Lower lobe of right lung (tissue), 2 donors: Measurements from ENCODE around the gene UBAC2. TPM values are rescaled to one million over a fixed set of nuclear protein-coding genes. Genes with fewer than 3 reads are reported as not detected.

Experiments used
- ATAC-seq, 2 donors: fragments of 200-7000 bp; cut with Tn5 transposase; one replicate each; pipeline ENCODE4 v1.9.1; 2020 to 2022; ENCODE audit warnings: mild to moderate bottlenecking in 2 of 2, moderate library complexity in 2 of 2
- DNase-seq: peaks from one replicate; pipeline ENCODE4 v3.0.0-alpha.2; 2020
- H3K27ac ChIP-seq: fragments of 200-600 bp; one replicate; pipeline ENCODE4 v1.8.0; 2022
- H3K27me3 ChIP-seq: fragments of 200-600 bp; one replicate; pipeline ENCODE4 v1.8.0; 2022; ENCODE audit warnings: low read depth
- H3K36me3 ChIP-seq: fragments of 200-600 bp; one replicate; pipeline ENCODE4 v1.8.0; 2022; ENCODE audit warnings: mild to moderate bottlenecking
- H3K4me1 ChIP-seq: fragments of 200-600 bp; one replicate; pipeline ENCODE4 v1.8.0; 2022
- H3K4me3 ChIP-seq: fragments of 200-600 bp; one replicate; pipeline ENCODE4 v1.8.0; 2022; ENCODE audit warnings: mild to moderate bottlenecking
- H3K9me3 ChIP-seq: fragments of 200-600 bp; one replicate; pipeline ENCODE4 v1.8.0; 2022
- CTCF ChIP-seq: fragments of 200-600 bp; IDR thresholded peaks from one replicate; pipeline ENCODE4 v1.8.0; 2022; ENCODE audit warnings: antibody characterized with exemption, mild to moderate bottlenecking
- intact Hi-C: fragments of 100-400 bp; cut with DNase I; formaldehyde crosslinking; loops from one replicate; pipeline ENCODE4 v1.11.0; 2022
- total RNA-seq: library from RNA; stranded (reverse); fragmentation: NEBNext Ultra II Directional; extraction: Animal tissue kit (Norgen Biotek cat#: 25700); gene quantifications from one replicate; pipeline ENCODE4 v1.2.1, GENCODE V29; 2021
- donor health status: DM: no; HTN: yes; CAD: no; lungs with severe emphysema.

The UBAC2 gene
- total RNA-seq, 1 donor from 2014 or later = 44.5 TPM

GRCh38 chr13:99193152-99193551 lies 7.5 kb upstream of the UBAC2 start:
- H3K27me3 ChIP-seq = no peaks in the 10 kb centered on the region
- H3K4me3 ChIP-seq = no peak overlapping the region
- no peaks in the 10 kb centered on the region for H3K36me3 ChIP-seq
- no peaks in the 10 kb centered on the region for H3K9me3 ChIP-seq
- DNase-seq (no peak), ATAC-seq (no peak)
- H3K4me1 ChIP-seq = no peaks in the 10 kb centered on the region
- H3K27ac ChIP-seq = no peak overlapping the region
- no peak for TF ChIP-seq CTCF
- intact Hi-C loops = no loop called here

DNA sequence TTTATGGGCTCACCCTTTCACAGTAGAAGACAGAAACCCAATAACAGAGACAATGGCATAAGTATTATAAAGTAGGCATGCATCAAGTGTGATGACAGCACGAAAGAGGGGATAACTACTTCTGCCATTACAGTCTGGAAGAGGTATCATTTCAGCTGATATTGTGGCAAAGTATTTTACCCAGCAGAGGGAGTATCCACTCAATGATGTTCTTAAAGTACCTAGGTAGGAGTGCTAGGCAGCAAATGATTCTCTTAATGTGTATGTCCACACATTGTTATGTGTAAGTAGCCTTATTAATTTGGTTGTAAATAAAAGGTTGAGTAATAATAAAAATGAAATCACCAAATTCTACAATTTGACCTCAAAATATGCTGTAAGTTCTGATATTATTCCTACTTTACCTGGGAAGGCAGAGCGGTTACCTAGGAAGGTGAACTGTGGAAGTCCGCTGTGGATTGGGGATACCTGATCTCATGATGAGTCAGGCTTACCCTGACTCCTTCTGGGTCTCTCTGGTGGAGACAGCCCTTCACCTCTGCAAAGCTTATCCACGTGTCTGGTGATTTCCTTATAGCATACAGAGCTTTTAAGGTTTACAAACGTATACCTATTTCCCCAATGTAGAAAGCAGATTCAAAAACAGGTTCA lies 4.1 kb upstream of the UBAC2 start:
- ATAC-seq = no peak
- Histone ChIP-seq H3K9me3 (no peaks in the 10 kb centered on the region), H3K27ac (no peak overlapping the region), H3K27me3 (no peaks in the 10 kb centered on the region), H3K4me3 (no peak overlapping the region), H3K4me1 (peaks cover 8% of the 10 kb centered on the region), H3K36me3 (no peaks in the 10 kb centered on the region)
- intact Hi-C loops = no loop called here
- DNase-seq = no peak
- TF ChIP-seq CTCF = no peak

DNA sequence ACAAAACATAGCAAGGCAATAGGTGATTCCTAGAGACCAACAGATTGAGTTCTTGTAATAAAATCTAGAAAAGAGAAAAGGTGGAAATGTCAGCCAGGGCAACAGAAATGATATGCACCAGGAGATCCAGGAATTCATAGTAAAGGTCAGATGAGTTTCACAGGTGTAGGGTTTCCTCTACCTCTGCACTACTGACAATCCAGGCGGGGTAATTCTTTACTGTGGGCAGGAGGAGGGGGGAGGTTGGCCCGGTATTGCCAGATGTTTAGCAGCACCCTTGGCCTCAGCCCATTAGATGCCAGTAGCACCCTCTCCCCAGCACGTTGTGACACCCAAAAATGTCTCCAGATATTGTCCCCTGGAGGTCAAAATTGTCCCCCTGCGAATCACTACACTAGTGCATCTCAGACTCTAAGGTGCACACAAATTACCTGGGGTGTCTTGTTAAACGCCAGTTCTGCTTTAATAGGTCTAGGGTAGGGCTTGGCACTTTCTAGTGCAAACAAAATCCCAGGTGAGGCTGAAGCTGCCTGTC lies 3.5 kb upstream of the UBAC2 start:
- no peaks in the 10 kb centered on the region for H3K36me3 ChIP-seq
- intact Hi-C loops = no loop called here
- H3K9me3 ChIP-seq = no peaks in the 10 kb centered on the region
- no peak overlapping the region for H3K27ac ChIP-seq
- H3K4me3 ChIP-seq = no peak overlapping the region
- no peak for DNase-seq
- peaks cover 10% of the 10 kb centered on the region for H3K4me1 ChIP-seq
- no peak for TF ChIP-seq CTCF
- no peak for ATAC-seq
- H3K27me3 ChIP-seq = no peaks in the 10 kb centered on the region

DNA sequence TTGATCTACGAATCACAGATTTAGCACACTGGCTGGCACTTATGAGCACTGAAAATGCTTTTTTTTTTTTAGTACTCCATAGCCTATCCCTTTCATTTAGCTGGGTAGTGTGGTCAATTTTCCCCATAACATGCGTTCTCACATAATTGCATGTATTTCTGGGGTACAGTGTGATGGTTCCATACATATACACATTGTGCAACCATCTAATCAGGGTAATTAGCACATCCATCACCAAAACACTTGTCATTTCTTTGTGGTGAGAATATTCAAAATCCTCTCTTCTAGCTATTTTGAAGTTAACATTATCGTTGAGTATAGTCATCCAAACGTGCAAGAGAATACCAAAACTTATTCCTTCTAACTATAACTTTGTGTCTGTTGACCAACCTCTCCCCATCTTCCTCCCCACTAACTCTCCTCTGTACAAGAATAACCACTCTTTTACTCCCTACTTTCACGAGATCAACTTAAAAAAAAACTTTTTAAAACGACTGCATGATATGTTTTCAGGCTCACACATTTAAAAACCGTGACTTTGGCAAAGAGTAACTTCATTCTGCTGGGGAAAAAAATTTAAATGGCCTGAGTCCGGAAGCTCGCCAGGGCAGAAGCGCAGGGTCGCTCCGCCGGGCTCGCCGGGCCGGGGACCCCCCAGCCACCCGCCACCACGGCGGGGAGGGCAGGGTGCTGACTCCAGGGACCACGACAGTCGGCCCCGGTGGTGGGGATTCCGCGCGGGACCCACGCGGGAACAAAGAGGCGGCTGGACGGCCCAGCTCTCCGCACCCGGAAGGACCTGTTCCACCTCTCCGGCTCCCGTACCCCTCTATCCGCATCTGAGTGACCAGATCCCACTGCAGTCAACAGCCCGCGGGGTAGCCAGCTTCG lies 868 bp upstream of the UBAC2 start:
- no peaks in the 10 kb centered on the region for H3K27me3 ChIP-seq
- DNase-seq (no peak), ATAC-seq (peak; percentile 35 to 42)
- H3K9me3 ChIP-seq = no peaks in the 10 kb centered on the region
- no peak for TF ChIP-seq CTCF
- H3K4me1 ChIP-seq = peaks cover 34% of the 10 kb centered on the region
- H3K36me3 ChIP-seq = no peaks in the 10 kb centered on the region
- peak overlapping the region; percentile 98 for H3K4me3 ChIP-seq
- peak overlapping the region; percentile 94 for H3K27ac ChIP-seq
- intact Hi-C loops = no loop called here

DNA sequence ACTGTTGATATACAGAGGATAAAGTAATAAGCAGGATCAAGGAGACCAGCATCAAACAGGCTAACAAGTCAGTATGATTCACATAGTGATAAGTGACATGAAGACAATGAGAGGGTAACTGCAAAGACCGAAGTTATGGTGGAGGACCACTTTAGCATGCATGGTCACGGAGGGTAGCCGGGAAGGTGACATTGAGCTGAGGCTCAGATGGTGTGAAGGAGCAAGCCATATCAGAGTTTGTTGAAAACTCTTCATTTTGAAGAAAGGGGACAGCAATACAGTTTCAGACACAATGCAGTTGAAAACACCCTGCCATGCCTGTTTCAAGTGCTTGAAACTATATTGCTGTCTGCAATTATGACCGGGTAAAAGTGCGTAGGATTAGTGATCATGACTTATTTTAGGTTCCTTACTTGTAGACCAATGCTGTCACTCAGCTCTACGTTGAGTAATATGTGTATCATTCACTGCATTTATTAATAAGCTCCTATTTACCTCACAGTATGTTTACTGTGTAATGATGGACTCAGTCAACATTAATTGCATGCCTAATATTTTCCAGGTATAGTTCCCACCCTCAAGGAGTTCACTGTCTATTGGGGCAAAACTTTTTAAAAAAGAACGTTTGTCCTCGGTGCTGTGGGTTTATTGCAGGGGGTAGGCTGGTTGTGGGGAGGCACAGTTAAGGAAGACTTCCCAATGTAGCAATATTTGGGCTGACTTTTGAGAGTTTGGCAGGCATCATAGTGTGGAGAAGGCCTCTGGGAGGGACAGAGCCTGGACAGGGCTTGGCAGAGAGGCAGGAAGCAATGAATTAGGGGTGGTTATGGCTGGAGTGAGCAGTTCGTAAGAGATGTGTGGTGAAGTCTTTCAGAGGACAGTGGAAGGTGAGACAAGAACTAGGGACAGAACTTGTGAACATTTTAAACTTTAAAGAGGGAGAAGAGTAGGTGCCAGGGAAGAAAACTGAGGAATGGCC lies 3.2 kb downstream of the UBAC2 start:
- Histone ChIP-seq H3K4me3 (no peak overlapping the region), H3K9me3 (no peaks in the 10 kb centered on the region), H3K4me1 (peaks cover 34% of the 10 kb centered on the region), H3K27ac (no peak overlapping the region), H3K27me3 (no peaks in the 10 kb centered on the region), H3K36me3 (peaks cover 5% of the 10 kb centered on the region)
- no peak for DNase-seq
- TF ChIP-seq CTCF = no peak
- intact Hi-C loops = no loop called here
- no peak for ATAC-seq
